Aorta (tissue), 5 donors: ENCODE data around the gene RABGAP1L. TPM values are rescaled to one million over a fixed set of nuclear protein-coding genes. Genes with fewer than 3 reads are reported as not detected.
"Not testable (repeated sequence)": the region's sequence is repeated elsewhere in the genome, so short reads cannot be mapped to it uniquely, and the experiment has no call there.

Experiments used
- ATAC-seq: fragments of 200-7000 bp; cut with Tn5 transposase; one replicate; pipeline ENCODE4 v1.9.1; 2022; ENCODE audit warnings: moderate library complexity; ENCODE audit not compliant: low FRiP score
- DNase-seq, 2 donors: peaks; one replicate each; pipeline ENCODE4 v3.0.0-alpha.2; 2020
- H3K27ac ChIP-seq, 2 donors: one replicate each; pipeline ENCODE4 v1.5.1; 2013; ENCODE audit warnings: low read length in 2 of 2, mild to moderate bottlenecking in 2 of 2, moderate library complexity in 2 of 2, control low read depth in 1 of 2, inconsistent platforms in 1 of 2, low read depth in 1 of 2
- H3K27me3 ChIP-seq, 2 donors: one replicate each; pipeline ENCODE4 v1.6.1; 2013; ENCODE audit warnings: control low read depth in 1 of 2, low read length in 1 of 2, mild to moderate bottlenecking in 1 of 2, moderate library complexity in 1 of 2; ENCODE audit not compliant: insufficient read depth in 2 of 2, control insufficient read depth in 1 of 2
- H3K36me3 ChIP-seq, 2 donors: one replicate each; pipeline ENCODE4 v1.6.1; 2013; ENCODE audit warnings: control low read depth in 1 of 2, low read length in 1 of 2, mild to moderate bottlenecking in 1 of 2; ENCODE audit not compliant: insufficient read depth in 2 of 2, control insufficient read depth in 1 of 2
- H3K4me1 ChIP-seq, 2 donors: one replicate each; pipeline ENCODE4 v1.6.1; 2013; ENCODE audit warnings: low read length in 2 of 2, control low read depth in 1 of 2, mild to moderate bottlenecking in 1 of 2, moderate library complexity in 1 of 2; ENCODE audit not compliant: insufficient read depth in 2 of 2, control insufficient read depth in 1 of 2
- H3K4me3 ChIP-seq, 2 donors: one replicate each; pipeline ENCODE4 v1.5.1; 2013; ENCODE audit warnings: low read length in 2 of 2, control low read depth in 1 of 2, mild to moderate bottlenecking in 1 of 2
- H3K9me3 ChIP-seq: one replicate; pipeline ENCODE4 v1.6.1; 2013; ENCODE audit warnings: mild to moderate bottlenecking, low read length; ENCODE audit not compliant: control insufficient read depth
- WGBS, 2 donors: extraction: QIAGEN DNeasy Blood & Tissue Kit; methylation state at CpG; one replicate each; pipeline ENCODE4 v1.1.7; 2013; 5-methylcytosine and 5-hydroxymethylcytosine counted together
- intact Hi-C, 2 donors: fragments of 100-400 bp; cut with DNase I; formaldehyde crosslinking; loops; one replicate each; pipeline versions ENCODE4 v1.14.2 to v1.15.0; 2022
- polyA plus RNA-seq, 2 donors: library from polyadenylated mRNA; stranded (reverse); fragments of 200-250 nt; gene quantifications; one replicate each; pipeline ENCODE4 v1.2.3, GENCODE V29; 2013
- total RNA-seq, 2 donors: library from RNA; stranded (reverse); fragmentation: NEBNext Ultra II Directional; extraction: Animal tissue kit (Norgen Biotek cat#: 25700); gene quantifications; one replicate each; pipeline ENCODE4 v1.2.1, GENCODE V29; 2021
- donor health status: healthy with polysubstance abuse.
- donor health status: Bipolar disorder and iron deficiency.
- donor health status: DM: no; HTN: no; CAD: no.
- donor health status: DM: no; HTN: no; CAD: no.
- donor health status: DM: yes; HTN: yes; CAD: no.

The RABGAP1L gene
- total and polyA plus RNA-seq, 4 donors, result 14.8 to 56.4 (median 38.4) TPM

DNA sequence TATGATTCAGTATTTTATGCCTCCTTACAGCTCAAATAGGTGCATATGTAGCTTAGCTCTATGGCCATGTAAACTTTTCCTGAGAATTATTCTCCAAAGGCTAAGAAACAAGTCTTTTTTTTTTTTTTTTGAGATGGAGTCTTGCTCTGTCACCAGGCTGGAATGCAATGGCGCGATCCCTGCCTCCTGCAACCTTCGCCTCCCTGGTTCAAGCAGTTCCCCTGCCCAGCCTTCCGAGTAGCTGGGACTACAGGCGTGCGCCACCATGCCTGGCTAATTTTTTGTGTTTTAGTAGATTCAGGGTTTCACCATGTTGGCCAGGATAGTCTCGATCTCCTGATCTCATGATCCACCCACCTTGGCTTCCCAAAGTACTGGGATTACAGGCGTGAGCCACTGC lies 657.3 kb downstream of the RABGAP1L start:
- H3K27ac ChIP-seq, H3K27me3 ChIP-seq, H3K4me3 ChIP-seq, H3K4me1 ChIP-seq, ATAC-seq, intact Hi-C loops, H3K9me3 ChIP-seq, H3K36me3 ChIP-seq, DNase-seq: not testable (repeated sequence)
- WGBS, 2 donors, result 97% methylated on average over 8 of the region's 8 CpGs

DNA sequence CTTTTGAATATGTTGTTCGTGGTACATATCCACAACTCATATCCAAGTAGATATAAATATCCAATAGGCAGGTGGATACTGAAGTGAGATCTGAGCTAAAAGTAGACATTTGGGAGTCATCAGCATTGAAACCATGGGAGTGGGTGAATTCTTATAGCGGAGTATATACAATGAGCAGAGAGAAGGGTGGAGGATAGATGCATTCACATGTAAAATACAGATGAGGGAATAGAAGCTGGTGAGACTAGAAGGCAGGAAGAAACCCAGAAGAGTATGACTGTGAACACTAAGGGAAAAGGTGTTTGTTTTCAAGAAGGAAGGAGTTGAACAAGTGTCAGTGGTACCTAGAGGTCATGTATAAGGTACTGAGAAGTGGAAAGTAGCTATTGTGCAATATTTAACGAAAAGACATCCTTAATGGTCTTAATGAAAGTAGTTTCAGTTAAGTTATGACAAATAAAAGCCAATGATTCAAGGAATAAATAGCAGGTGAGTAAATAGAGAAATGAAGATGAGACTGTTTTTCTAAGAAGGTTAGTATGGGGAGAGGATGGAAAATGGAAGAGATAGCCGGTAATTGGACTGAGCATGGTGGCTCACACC lies 658.8 kb downstream of the RABGAP1L start:
- no peaks in the 10 kb centered on the region for H3K9me3 ChIP-seq
- WGBS, 2 donors, result 69 to 78% methylated on average over 4 of the region's 4 CpGs
- DNase-seq (no peak), ATAC-seq (no peak)
- H3K36me3 ChIP-seq, result no peaks in the 10 kb centered on the region
- intact Hi-C loops, result no loop called here
- no peak overlapping the region for H3K4me3 ChIP-seq
- no peak overlapping the region for H3K27ac ChIP-seq
- H3K27me3 ChIP-seq, result no peaks in the 10 kb centered on the region
- H3K4me1 ChIP-seq, result no peaks in the 10 kb centered on the region

DNA sequence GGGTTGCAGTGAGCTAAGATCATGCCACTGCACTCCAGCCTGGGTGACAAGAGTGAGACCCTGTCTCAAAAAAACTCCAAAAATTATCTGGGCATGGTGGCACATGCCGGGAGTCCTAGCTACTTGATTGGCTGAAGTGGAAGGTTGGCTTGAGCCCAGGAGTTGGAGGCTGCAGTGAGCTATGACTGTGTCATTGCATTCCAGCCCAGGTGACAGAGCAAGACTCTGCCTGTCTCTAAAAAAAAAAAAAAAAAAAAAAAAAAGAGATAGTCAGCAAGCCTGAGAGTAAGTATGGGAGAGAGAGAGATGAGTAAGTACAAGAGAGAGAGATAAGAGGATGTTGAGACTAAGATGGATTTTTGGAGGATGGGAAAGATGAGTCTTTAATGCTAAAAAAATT lies 659.6 kb downstream of the RABGAP1L start:
- 70 to 75% methylated on average over 1 of the region's 1 CpG for WGBS, 2 donors

DNA sequence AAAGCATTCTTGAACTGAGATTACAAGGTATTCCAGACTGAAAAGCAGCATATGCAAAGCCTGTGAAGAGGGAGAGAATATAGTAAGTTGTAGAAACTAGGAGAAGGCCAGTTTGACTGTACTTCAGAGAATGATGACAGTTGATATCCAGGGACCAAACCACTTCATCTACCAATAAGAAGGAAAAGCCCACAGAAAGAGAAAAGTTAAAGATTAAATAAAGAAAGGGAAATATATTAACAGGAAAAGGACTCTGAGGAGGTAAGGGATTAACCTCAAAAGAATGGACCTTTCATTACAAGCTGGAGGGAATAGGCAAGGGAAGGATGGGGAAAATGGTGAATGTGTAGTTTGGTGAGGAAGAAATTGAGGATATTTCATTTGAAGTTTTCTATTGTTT lies 660.3 kb downstream of the RABGAP1L start:
- no peak for ATAC-seq

More for the DNA sequence above, 659.6 kb downstream of the RABGAP1L start:
- Histone ChIP-seq H3K27ac (no peak overlapping the region), H3K4me1 (no peaks in the 10 kb centered on the region), H3K36me3 (no peaks in the 10 kb centered on the region), H3K27me3 (no peaks in the 10 kb centered on the region), H3K9me3 (no peaks in the 10 kb centered on the region), H3K4me3 (no peak overlapping the region)
- intact Hi-C loops, result no loop called here
- ATAC-seq (no peak), DNase-seq (no peak)

DNA sequence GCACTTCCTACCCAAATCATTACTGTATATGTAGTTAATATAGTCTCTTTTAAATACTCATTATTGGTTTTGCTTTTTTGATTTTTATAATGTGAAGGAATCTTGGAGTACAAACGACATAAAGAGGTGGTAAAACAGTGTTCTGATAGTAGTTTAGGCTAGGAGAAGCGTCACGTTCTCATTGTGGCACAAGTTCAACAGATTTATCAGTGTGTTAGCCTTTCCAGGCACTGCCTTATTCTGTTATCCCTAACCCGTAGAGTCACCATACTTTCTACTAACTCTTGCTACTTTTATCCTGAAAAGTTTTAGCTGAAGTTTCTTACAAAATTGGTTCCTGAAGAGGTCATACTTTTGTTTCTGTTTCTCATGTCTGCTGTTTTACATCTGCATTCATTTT lies 665.8 kb downstream of the RABGAP1L start:
- Histone ChIP-seq H3K27me3 (peaks cover 0 to 3% of the 10 kb centered on the region in 2 donors), H3K36me3 (no peaks in the 10 kb centered on the region), H3K4me3 (no peak overlapping the region), H3K27ac (no peak overlapping the region), H3K9me3 (no peaks in the 10 kb centered on the region), H3K4me1 (no peaks in the 10 kb centered on the region)
- intact Hi-C loops, result no loop called here
- 72 to 74% methylated on average over 4 of the region's 4 CpGs for WGBS, 2 donors
- no peak for ATAC-seq
- DNase-seq, result no peak

More for the DNA sequence above, 660.3 kb downstream of the RABGAP1L start:
- Histone ChIP-seq H3K9me3 (no peaks in the 10 kb centered on the region), H3K36me3 (no peaks in the 10 kb centered on the region), H3K4me3 (no peak overlapping the region), H3K27ac (no peak overlapping the region), H3K4me1 (no peaks in the 10 kb centered on the region), H3K27me3 (no peaks in the 10 kb centered on the region)
- DNase-seq, result no peak
- intact Hi-C loops, result no loop called here

DNA sequence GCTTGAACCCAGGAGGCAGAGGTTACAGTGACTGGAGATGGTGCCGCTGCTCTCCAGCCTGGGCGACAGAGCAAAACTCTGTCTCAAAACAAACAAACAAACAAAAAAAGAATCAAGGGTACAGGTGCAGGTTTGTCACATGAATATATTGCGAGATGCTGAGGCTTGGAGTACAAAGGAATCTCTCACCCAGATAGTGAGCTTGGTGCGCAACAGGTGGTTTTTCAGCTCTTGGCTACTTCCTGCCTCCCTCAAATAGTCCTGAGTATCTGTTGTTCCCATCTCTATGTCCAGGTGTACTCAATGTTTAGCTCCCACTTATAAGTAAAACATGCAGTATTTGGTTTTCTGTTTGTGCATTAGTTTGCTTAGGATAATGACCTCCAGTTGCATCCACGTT lies 666.5 kb downstream of the RABGAP1L start:
- 86 to 89% methylated on average over 5 of the region's 5 CpGs for WGBS, 2 donors
- intact Hi-C loops, result no loop called here
- no peak for ATAC-seq
- Histone ChIP-seq H3K4me3 (no peak overlapping the region), H3K4me1 (no peaks in the 10 kb centered on the region), H3K27me3 (peaks cover 0 to 3% of the 10 kb centered on the region in 2 donors), H3K9me3 (no peaks in the 10 kb centered on the region), H3K27ac (no peak overlapping the region), H3K36me3 (no peaks in the 10 kb centered on the region)
- DNase-seq, result no peak

DNA sequence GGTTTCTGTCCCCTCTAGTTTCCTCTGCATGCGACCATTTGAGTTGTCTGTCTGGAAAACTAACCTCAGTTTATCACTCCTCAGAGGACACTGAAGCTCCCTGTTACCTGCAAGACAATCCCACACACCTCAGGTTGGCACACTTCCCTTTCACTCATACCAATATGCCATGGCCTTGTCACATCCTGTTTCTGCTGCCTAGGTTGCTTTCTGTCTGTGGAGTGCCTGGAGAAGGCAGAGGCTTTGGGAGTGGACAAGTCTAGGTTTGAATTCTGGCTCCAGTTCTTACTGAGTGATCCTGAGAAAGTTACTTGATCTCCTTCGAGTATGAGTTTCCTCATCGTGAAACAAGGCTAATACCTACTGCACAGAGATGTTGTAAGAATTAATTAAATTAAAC lies 668.9 kb downstream of the RABGAP1L start:
- ATAC-seq, result no peak
- no peaks in the 10 kb centered on the region for H3K36me3 ChIP-seq
- WGBS, 2 donors, result 95 to 98% methylated on average over 3 of the region's 3 CpGs
- intact Hi-C loops, result no loop called here
- no peak for DNase-seq
- H3K4me3 ChIP-seq, result no peak overlapping the region
- H3K4me1 ChIP-seq, result no peaks in the 10 kb centered on the region
- no peak overlapping the region for H3K27ac ChIP-seq
- peaks cover 0 to 3% of the 10 kb centered on the region in 2 donors for H3K27me3 ChIP-seq
- H3K9me3 ChIP-seq, result no peaks in the 10 kb centered on the region

DNA sequence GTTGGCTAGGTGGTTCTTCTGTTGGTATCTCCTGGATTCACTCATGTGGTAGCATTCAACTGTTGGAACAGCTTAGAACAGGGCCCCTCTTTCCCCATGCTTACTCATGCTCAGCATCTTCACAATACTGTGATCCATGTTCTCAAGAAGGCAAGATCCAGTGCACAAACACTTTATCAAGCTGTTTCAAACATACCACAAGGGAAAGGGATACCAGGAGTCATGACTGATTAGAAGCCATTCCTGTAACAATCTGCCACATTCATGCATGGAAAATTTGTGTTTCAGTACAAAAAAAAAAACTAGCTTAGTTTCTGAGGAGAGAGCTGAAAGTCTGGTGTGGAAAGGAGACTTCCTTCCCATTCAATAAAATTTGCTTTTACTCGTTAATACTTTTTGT lies 670.7 kb downstream of the RABGAP1L start:
- Histone ChIP-seq H3K27ac (no peak overlapping the region), H3K4me1 (no peaks in the 10 kb centered on the region), H3K9me3 (no peaks in the 10 kb centered on the region), H3K27me3 (peaks cover 0 to 3% of the 10 kb centered on the region in 2 donors), H3K36me3 (no peaks in the 10 kb centered on the region), H3K4me3 (no peak overlapping the region)
- DNase-seq (no peak), ATAC-seq (no peak)
- WGBS, 2 donors, result 92 to 96% methylated on average over 1 of the region's 1 CpG
- intact Hi-C loops, result no loop called here

DNA sequence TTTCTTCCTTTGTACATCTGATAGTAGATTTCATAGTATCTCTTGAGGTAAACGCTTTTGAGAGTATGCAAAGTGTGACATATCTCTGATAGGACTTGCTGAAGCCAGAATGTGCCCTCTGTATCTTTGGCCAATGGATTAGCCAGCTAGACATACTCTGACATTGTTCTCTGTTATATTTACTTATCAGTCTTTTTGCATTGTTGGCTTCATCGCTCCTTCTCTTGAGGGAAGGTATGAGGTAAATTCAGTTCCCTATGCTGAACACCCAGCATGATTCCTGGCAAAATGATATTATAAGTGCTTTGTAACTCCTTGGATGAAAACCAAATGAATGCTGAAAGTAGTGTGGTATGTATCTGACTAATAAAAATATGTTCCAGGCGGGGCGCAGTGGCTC lies 677.2 kb downstream of the RABGAP1L start:
- Histone ChIP-seq H3K4me1 (no peaks in the 10 kb centered on the region), H3K9me3 (no peaks in the 10 kb centered on the region), H3K27me3 (no peaks in the 10 kb centered on the region), H3K4me3 (no peak overlapping the region), H3K36me3 (no peaks in the 10 kb centered on the region), H3K27ac (no peak overlapping the region)
- whole genome bisulfite sequencing, 2 donors, result 80 to 83% methylated on average over 4 of the region's 4 CpGs
- DNase-seq (no peak), ATAC-seq (no peak)
- intact Hi-C loops, result no loop called here
